ENCODE results near the gene FGG. TPM values are rescaled to one million over a fixed set of nuclear protein-coding genes. Genes with fewer than 3 reads are reported as not detected.

The FGG gene
- total RNA-seq, 4 donors from 2014 or later, result 35.4 TPM; not detected in 3

DNA sequence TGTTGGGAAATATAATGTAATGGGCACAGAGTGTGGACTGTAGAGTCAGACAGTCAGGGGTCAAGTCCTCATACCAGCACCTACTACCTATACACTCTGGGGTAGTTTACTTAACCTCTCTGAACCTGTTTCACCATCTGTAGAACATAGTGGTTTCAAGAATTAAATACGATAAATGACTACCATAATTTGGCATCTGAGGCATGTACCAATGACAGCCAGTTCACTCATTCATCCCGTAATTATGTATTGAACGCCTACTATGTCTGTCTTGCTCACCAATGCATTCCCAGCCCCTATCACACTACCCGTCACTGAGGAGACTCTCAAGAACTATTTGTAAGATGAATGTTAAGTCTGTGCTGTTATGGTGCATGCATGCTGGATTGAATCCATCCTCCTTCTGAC lies 51.6 kb downstream of the FGG start:
- no peaks in the 10 kb centered on the region for H3K36me3 ChIP-seq
- DNase-seq (ENCODE audit: low spot score in 2 of 2), result no peak
- no peaks in the 10 kb centered on the region for H3K4me1 ChIP-seq
- H3K9me3 ChIP-seq, result no peaks in the 10 kb centered on the region
- no peak overlapping the region for H3K4me3 ChIP-seq
- H3K27ac ChIP-seq, result no peak overlapping the region
- H3K27me3 ChIP-seq, result no peaks in the 10 kb centered on the region
- 85% methylated on average over 4 of the region's 4 CpGs for WGBS
- TF ChIP-seq, protein P1, sequence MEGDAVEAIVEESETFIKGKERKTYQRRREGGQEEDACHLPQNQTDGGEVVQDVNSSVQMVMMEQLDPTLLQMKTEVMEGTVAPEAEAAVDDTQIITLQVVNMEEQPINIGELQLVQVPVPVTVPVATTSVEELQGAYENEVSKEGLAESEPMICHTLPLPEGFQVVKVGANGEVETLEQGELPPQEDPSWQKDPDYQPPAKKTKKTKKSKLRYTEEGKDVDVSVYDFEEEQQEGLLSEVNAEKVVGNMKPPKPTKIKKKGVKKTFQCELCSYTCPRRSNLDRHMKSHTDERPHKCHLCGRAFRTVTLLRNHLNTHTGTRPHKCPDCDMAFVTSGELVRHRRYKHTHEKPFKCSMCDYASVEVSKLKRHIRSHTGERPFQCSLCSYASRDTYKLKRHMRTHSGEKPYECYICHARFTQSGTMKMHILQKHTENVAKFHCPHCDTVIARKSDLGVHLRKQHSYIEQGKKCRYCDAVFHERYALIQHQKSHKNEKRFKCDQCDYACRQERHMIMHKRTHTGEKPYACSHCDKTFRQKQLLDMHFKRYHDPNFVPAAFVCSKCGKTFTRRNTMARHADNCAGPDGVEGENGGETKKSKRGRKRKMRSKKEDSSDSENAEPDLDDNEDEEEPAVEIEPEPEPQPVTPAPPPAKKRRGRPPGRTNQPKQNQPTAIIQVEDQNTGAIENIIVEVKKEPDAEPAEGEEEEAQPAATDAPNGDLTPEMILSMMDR (IDR thresholded peaks at IDR 0.05), result no peak
- no peak for TF ChIP-seq POLR2AphosphoS5 (IDR thresholded peaks at IDR 0.05)
- no peak for TF ChIP-seq POLR2A (IDR thresholded peaks at IDR 0.05)
- TF ChIP-seq EP300 (IDR thresholded peaks at IDR 0.05), result no peak

DNA sequence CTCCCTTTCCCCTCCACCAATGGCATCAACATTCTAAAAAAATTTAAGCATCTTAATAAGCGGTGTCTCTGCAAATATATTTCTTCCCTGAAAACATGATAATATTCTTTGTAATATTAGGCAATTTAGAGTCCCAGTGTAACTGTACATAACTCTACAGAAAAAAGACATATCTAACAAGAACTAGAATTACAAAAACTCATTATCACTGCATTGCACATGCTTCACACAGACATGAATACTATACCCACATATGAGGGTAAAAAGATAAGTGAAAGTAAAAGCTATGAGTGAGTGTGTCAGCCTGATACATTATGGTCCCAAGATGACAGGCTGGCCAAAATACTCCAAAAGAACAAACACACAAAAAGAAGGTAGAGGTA lies 52.0 kb downstream of the FGG start:
- WGBS, result 97% methylated on average over 1 of the region's 1 CpG
- Histone ChIP-seq H3K27me3 (no peaks in the 10 kb centered on the region), H3K9me3 (no peaks in the 10 kb centered on the region), H3K27ac (no peak overlapping the region), H3K4me1 (no peaks in the 10 kb centered on the region), H3K4me3 (no peak overlapping the region), H3K36me3 (no peaks in the 10 kb centered on the region)
- DNase-seq (ENCODE audit: low spot score in 2 of 2), result no peak
- no peak for TF ChIP-seq POLR2AphosphoS5 (IDR thresholded peaks at IDR 0.05)
- TF ChIP-seq, protein P1 (IDR thresholded peaks at IDR 0.05), result no peak
- no peak for TF ChIP-seq POLR2A (IDR thresholded peaks at IDR 0.05)
- no peak for TF ChIP-seq EP300 (IDR thresholded peaks at IDR 0.05)

DNA sequence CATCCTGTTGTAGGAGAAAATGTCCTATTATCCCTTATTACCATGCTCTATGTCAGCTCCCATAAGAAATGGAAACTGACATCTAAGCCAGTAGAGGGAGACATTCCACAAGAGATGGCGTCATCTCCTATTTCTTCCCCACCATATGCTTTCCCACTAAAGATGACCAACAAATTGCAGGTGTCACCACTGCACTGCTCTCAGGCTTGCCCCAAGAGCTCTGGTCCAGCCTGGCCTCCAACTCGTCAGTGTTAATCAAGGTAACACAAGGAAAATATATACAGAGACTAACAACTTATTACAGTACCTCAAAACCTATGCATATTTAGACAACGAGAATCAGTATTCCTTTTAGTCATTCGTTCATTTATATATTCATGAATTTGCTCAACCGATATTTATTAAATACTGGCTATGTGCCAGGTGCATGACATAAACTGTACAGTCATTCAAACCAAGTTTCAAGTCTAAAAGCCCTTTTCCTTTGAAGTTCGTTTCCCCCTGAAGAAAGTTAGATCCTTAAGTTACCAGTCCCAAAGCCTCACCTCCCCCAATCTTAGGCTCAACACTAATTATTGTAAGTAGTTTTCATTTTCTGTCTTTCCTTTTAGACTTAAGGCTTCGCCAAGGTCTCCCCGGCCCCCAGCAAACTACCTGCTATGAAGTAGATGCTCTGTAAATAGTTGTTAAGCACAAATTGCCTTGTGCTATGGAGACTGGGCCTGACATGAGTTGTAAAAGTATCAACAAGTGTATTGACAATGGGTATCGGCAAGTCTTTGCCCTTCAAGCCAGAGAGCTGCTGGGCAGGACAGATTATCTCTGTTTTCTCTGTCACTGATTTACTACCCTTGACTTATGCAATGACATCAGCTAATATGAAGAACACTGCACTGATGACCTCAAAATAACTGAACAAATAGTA lies 52.7 kb downstream of the FGG start:
- no peak for DNase-seq (ENCODE audit: low spot score in 2 of 2)
- no peak overlapping the region for H3K4me3 ChIP-seq
- H3K27me3 ChIP-seq, result no peaks in the 10 kb centered on the region
- WGBS, result 60% methylated on average over 9 of the region's 9 CpGs
- H3K4me1 ChIP-seq, result no peaks in the 10 kb centered on the region
- H3K27ac ChIP-seq, result no peak overlapping the region
- H3K9me3 ChIP-seq, result no peaks in the 10 kb centered on the region
- TF ChIP-seq, protein P1 (IDR thresholded peaks at IDR 0.05), result peak in 1 of 2 donors; percentile 27
- TF ChIP-seq POLR2A (IDR thresholded peaks at IDR 0.05) (no peak), EP300 (IDR thresholded peaks at IDR 0.05) (no peak), POLR2AphosphoS5 (IDR thresholded peaks at IDR 0.05) (no peak)
- H3K36me3 ChIP-seq, result no peaks in the 10 kb centered on the region

DNA sequence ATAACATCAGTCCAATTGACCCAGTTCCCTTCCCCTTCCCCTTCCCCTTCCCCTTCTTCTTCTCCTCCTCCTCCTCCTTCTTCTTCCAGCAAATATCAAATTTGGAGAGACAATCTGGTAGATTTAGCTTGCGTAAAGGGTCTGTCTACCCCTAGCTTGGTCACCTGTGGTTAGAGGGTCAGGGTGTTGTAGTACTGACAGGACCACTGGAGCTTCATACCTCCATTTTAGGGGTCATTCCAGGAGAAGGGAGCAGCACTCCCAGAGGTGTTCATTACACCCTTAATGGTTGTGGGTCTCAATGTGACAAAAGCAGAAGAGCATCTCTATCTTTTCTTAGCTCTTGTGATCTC lies 53.3 kb downstream of the FGG start:
- no peak for DNase-seq (ENCODE audit: low spot score in 2 of 2)
- Histone ChIP-seq H3K4me3 (no peak overlapping the region), H3K4me1 (no peaks in the 10 kb centered on the region), H3K36me3 (no peaks in the 10 kb centered on the region), H3K9me3 (no peaks in the 10 kb centered on the region), H3K27ac (no peak overlapping the region), H3K27me3 (no peaks in the 10 kb centered on the region)
- WGBS, result 78% methylated on average over 1 of the region's 1 CpG
- no peak for TF ChIP-seq POLR2AphosphoS5 (IDR thresholded peaks at IDR 0.05)

Other genes starting within 250 kb of the FGG start
- under 1 TPM; 0.26 to 0.93 (median 0.58) TPM for gene DCHS2, start 120.9 kb downstream of the FGG start, total RNA-seq
- gene PLRG1, start 62.3 kb downstream of the FGG start, total RNA-seq, result 10 to 100 TPM; 36.0 to 59.5 (median 44.8) TPM
- 10 to 100 TPM in 1 of 4 donors, not detected in 3; 40.9 TPM for gene FGB, start 49.6 kb downstream of the FGG start, total RNA-seq
- gene FGA, start 21.9 kb downstream of the FGG start, total RNA-seq, result 10 to 100 TPM in 1 of 4 donors, not detected in 3; 30.0 TPM
- gene LRAT, start 131.3 kb upstream of the FGG start, total RNA-seq, result 1 to 10 TPM in 1 of 4 donors, under 1 TPM in 3; 0.11 to 1.2 (median 0.60) TPM
- not detected for gene RBM46, start 168.6 kb upstream of the FGG start, total RNA-seq

Measured in suprapubic skin (tissue), 4 donors.